IPS DF 6.9 (cell line): ENCODE results near the gene KLF16.
"Not testable (repeated sequence)": the region's sequence is repeated elsewhere in the genome, so short reads cannot be mapped to it uniquely, and the experiment has no call there.

Source experiments
- DNase-seq: peaks from one replicate; pipeline ENCODE4 v3.0.0-alpha.2; 2013; ENCODE audit warnings: low read depth, low spot score
- H3K27ac ChIP-seq: one replicate; pipeline ENCODE4 v1.5.1; 2013; ENCODE audit warnings: low read length, control low read depth
- H3K27me3 ChIP-seq: 2 replicates; pipeline ENCODE4 v1.6.1; 2013; ENCODE audit warnings: mild to moderate bottlenecking, low read length; ENCODE audit not compliant: control insufficient read depth, insufficient read depth
- H3K36me3 ChIP-seq: 2 replicates; pipeline ENCODE4 v1.6.1; 2013; ENCODE audit warnings: low read length; ENCODE audit not compliant: control insufficient read depth, insufficient read depth
- H3K4me1 ChIP-seq: 2 replicates; pipeline ENCODE4 v1.6.1; 2013; ENCODE audit warnings: low read length; ENCODE audit not compliant: control insufficient read depth, insufficient read depth
- H3K4me3 ChIP-seq: 2 replicates; pipeline ENCODE4 v1.5.1; 2013; ENCODE audit warnings: mild to moderate bottlenecking, low read length
- H3K9me3 ChIP-seq: 2 replicates; pipeline ENCODE4 v1.6.1; 2013; ENCODE audit warnings: low read length, inconsistent platforms; ENCODE audit not compliant: control insufficient read depth, insufficient read depth
- WGBS: extraction: QIAGEN DNeasy Blood & Tissue Kit; methylation state at CpG from one replicate; pipeline ENCODE4 v1.1.7; 2013; ENCODE audit warnings: mixed read lengths, missing lambda C conversion rate; ENCODE audit not compliant: insufficient read length, insufficient coverage; 5-methylcytosine and 5-hydroxymethylcytosine counted together

KLF16 gene

GRCh38 chr19:1905110-1905862, 41.9 kb upstream of the KLF16 start, which contains the start of the genes ADAT3 and SCAMP4:
Gene ADAT3 (plus strand): TSS chr19:1905399. CDS start chr19:1912048, 6,649 bp downstream.
Gene SCAMP4 (plus strand): TSS chr19:1905399. CDS start chr19:1915020, 9,621 bp downstream.
- WGBS = no CpG with 5 or more reads among the region's 92 CpGs
- peak; percentile 95 for DNase-seq
- Histone ChIP-seq H3K36me3 (peaks cover 6% of the 10 kb centered on the region; the same call in 1 of the 2 replicates), H3K27ac (no peak within 1 kb of the TSS), H3K4me3 (peak within 1 kb of the TSS; percentile 64; the same call in 1 of the 2 replicates), H3K27me3 (no peaks in the 10 kb centered on the region), H3K9me3 (no peaks in the 10 kb centered on the region), H3K4me1 (peaks cover 3% of the 10 kb centered on the region; the same call in 1 of the 2 replicates)

- Histone ChIP-seq H3K4me1 (peaks cover 3% of the 10 kb centered on the region; the same call in 1 of the 2 replicates), H3K27ac (no peak overlapping the region), H3K9me3 (no peaks in the 10 kb centered on the region), H3K27me3 (no peaks in the 10 kb centered on the region), H3K36me3 (peaks cover 6% of the 10 kb centered on the region; the same call in 1 of the 2 replicates), H3K4me3 (peak overlapping the region; percentile 21; the same call in 1 of the 2 replicates)
- WGBS = no CpG with 5 or more reads among the region's 8 CpGs
- no peak for DNase-seq
Measured at GRCh38 chr19:1904860-1905109, 41.4 kb upstream of the KLF16 start.

- no peaks in the 10 kb centered on the region for H3K9me3 ChIP-seq
- no peak overlapping the region for H3K27ac ChIP-seq
- no peak overlapping the region for H3K4me3 ChIP-seq
- DNase-seq = no peak
- whole genome bisulfite sequencing = no CpG with 5 or more reads among the region's 6 CpGs
- peaks cover 2% of the 10 kb centered on the region; the same call in 1 of the 2 replicates for H3K36me3 ChIP-seq
- H3K27me3 ChIP-seq = no peaks in the 10 kb centered on the region
- H3K4me1 ChIP-seq = peaks cover 3% of the 10 kb centered on the region; the same call in 1 of the 2 replicates
Measured at GRCh38 chr19:1902923-1903322, 39.5 kb upstream of the KLF16 start.

GRCh38 chr19:1901940-1902404, 38.6 kb upstream of the KLF16 start:
- Histone ChIP-seq H3K4me1 (peaks cover 3% of the 10 kb centered on the region; the same call in 1 of the 2 replicates), H3K27ac (no peak overlapping the region), H3K4me3 (no peak overlapping the region), H3K36me3 (no peaks in the 10 kb centered on the region), H3K27me3 (no peaks in the 10 kb centered on the region), H3K9me3 (no peaks in the 10 kb centered on the region)
- DNase-seq = no peak
- WGBS = no CpG with 5 or more reads among the region's 16 CpGs

- Histone ChIP-seq H3K9me3 (no peaks in the 10 kb centered on the region), H3K27me3 (no peaks in the 10 kb centered on the region), H3K4me3 (no peak overlapping the region), H3K4me1 (peaks cover 2% of the 10 kb centered on the region; the same call in 1 of the 2 replicates), H3K27ac (no peak overlapping the region), H3K36me3 (no peaks in the 10 kb centered on the region)
- DNase-seq = no peak
- WGBS = no CpG with 5 or more reads among the region's 13 CpGs
Measured at GRCh38 chr19:1896508-1896907, 33.1 kb upstream of the KLF16 start.

GRCh38 chr19:1893791-1894190, 30.4 kb upstream of the KLF16 start:
- Histone ChIP-seq H3K4me1 (peaks cover 2% of the 10 kb centered on the region; the same call in 1 of the 2 replicates), H3K36me3 (no peaks in the 10 kb centered on the region), H3K27ac (no peak overlapping the region), H3K4me3 (no peak overlapping the region), H3K27me3 (no peaks in the 10 kb centered on the region), H3K9me3 (no peaks in the 10 kb centered on the region)
- DNase-seq = no peak
- no CpG with 5 or more reads among the region's 17 CpGs for WGBS

- H3K27me3 ChIP-seq = no peaks in the 10 kb centered on the region
- no peak overlapping the region for H3K27ac ChIP-seq
- no peak for DNase-seq
- no peaks in the 10 kb centered on the region for H3K36me3 ChIP-seq
- H3K4me3 ChIP-seq = no peak overlapping the region
- WGBS = no CpG with 5 or more reads among the region's 1 CpG
- no peaks in the 10 kb centered on the region for H3K9me3 ChIP-seq
- H3K4me1 ChIP-seq = no peaks in the 10 kb centered on the region
Measured at GRCh38 chr19:1889907-1890306, 26.5 kb upstream of the KLF16 start.

- H3K27ac ChIP-seq = no peak overlapping the region
- no peak overlapping the region for H3K4me3 ChIP-seq
- H3K4me1 ChIP-seq = peaks cover 1% of the 10 kb centered on the region; the same call in 1 of the 2 replicates
- no peaks in the 10 kb centered on the region for H3K27me3 ChIP-seq
- no peaks in the 10 kb centered on the region for H3K9me3 ChIP-seq
- H3K36me3 ChIP-seq = no peaks in the 10 kb centered on the region
- no CpG with 5 or more reads among the region's 5 CpGs for WGBS
- no peak for DNase-seq
Measured at GRCh38 chr19:1888385-1888784, 25.0 kb upstream of the KLF16 start.

GRCh38 chr19:1886360-1886759, 23.0 kb upstream of the KLF16 start:
- not testable (repeated sequence) for H3K9me3 ChIP-seq, H3K27me3 ChIP-seq, H3K27ac ChIP-seq, H3K4me1 ChIP-seq, DNase-seq, H3K36me3 ChIP-seq, H3K4me3 ChIP-seq
- WGBS = no CpG with 5 or more reads among the region's 15 CpGs

GRCh38 chr19:1885398-1886119, 22.2 kb upstream of the KLF16 start, which contains the start of gene ABHD17A:
Gene ABHD17A (minus strand): TSS chr19:1885496. CDS start chr19:1881566, 3,930 bp downstream.
- peak; percentile 60 for DNase-seq
- H3K27me3 ChIP-seq = not testable (repeated sequence)
- WGBS = no CpG with 5 or more reads among the region's 46 CpGs

More at GRCh38 chr19:1885398-1886119, 22.2 kb upstream of the KLF16 start, which contains the start of gene ABHD17A:
- not testable (repeated sequence) for H3K36me3 ChIP-seq, H3K9me3 ChIP-seq, H3K27ac ChIP-seq, H3K4me1 ChIP-seq
- H3K4me3 ChIP-seq = peak within 1 kb of the TSS; percentile 83
